Stimulated activated CD8-positive, alpha-beta memory T cell treated with anti-CD3 and anti-CD28 coated beads, Interleukin-12 subunit alpha, Interleukin-12 subunit beta, amount 100 ng/mL, for 24 hours (primary cell): ENCODE measurements around the gene MAT2A.
"Not testable (repeated sequence)": the region's sequence is repeated elsewhere in the genome, so short reads cannot be mapped to it uniquely, and the experiment has no call there.

Source experiments
- DNase-seq: peaks from one replicate; pipeline ENCODE4 v3.0.0-alpha.2; 2020; ENCODE audit errors: extremely low read depth

Gene MAT2A

GRCh38 chr2:85547859-85548607 lies 9.1 kb downstream of the MAT2A start:
- no peak for DNase-seq

- no peak for DNase-seq
Measured at GRCh38 chr2:85548608-85548900, 9.6 kb downstream of the MAT2A start.

GRCh38 chr2:85549095-85549494 lies 10.1 kb downstream of the MAT2A start:
- DNase-seq: no peak

GRCh38 chr2:85549826-85550225 lies 10.9 kb downstream of the MAT2A start:
- DNase-seq: no peak

GRCh38 chr2:85550486-85550885 lies 11.5 kb downstream of the MAT2A start:
- DNase-seq: no peak

- DNase-seq: peak; percentile 55
Measured at GRCh38 chr2:85551698-85552678, 13.0 kb downstream of the MAT2A start.

- no peak for DNase-seq
Measured at GRCh38 chr2:85553184-85553583, 14.2 kb downstream of the MAT2A start.

- no peak for DNase-seq
Measured at GRCh38 chr2:85554980-85555612, 16.1 kb downstream of the MAT2A start.

- no peak for DNase-seq
Measured at GRCh38 chr2:85557130-85557529, 18.2 kb downstream of the MAT2A start.

- no peak for DNase-seq
Measured at GRCh38 chr2:85558160-85558559, 19.2 kb downstream of the MAT2A start.

GRCh38 chr2:85560403-85560726 lies 21.4 kb downstream of the MAT2A start:
- DNase-seq: not testable (repeated sequence)

- DNase-seq: no peak
Measured at GRCh38 chr2:85560812-85561279, 21.9 kb downstream of the MAT2A start.

- DNase-seq: peak; percentile 88
Measured at GRCh38 chr2:85561280-85562212, 22.6 kb downstream of the MAT2A start, which contains the start of gene GGCX. Gene GGCX (minus strand): TSS chr2:85561493. CDS start chr2:85561428, 65 bp downstream.

GRCh38 chr2:85564144-85564563 lies 25.2 kb downstream of the MAT2A start:
- no peak for DNase-seq

- DNase-seq: no peak
Measured at GRCh38 chr2:85566265-85566664, 27.3 kb downstream of the MAT2A start.

- no peak for DNase-seq
Measured at GRCh38 chr2:85575739-85576138, 36.8 kb downstream of the MAT2A start.

- no peak for DNase-seq
Measured at GRCh38 chr2:85577063-85577385, 38.1 kb downstream of the MAT2A start.

- DNase-seq: no peak
Measured at GRCh38 chr2:85577386-85578242, 38.6 kb downstream of the MAT2A start, which contains the start of gene VAMP8. Gene VAMP8 (plus strand): TSS chr2:85577586. CDS start chr2:85577647, 61 bp downstream.

GRCh38 chr2:85578243-85579180 lies 39.5 kb downstream of the MAT2A start:
- DNase-seq: no peak
